NOMO-1 treated with dmso at 0.1 percent for 144 hours (cell line): ENCODE data around the gene RGL4.
"Not testable (repeated sequence)": the region's sequence is repeated elsewhere in the genome, so short reads cannot be mapped to it uniquely, and the experiment has no call there.

Experiments
- DNase-seq: peaks from one replicate; lab custom pipeline; 2025; ENCODE audit not compliant: unreplicated experiment; lab: John Stamatoyannopoulos, UW

Gene RGL4

GRCh38 chr22:23690713-23691112 lies at the start of gene RGL4:
Gene RGL4, plus strand, starts transcription at chr22:23691013. Its CDS starts 1,018 bp downstream, at chr22:23692031.
- no peak for DNase-seq

- DNase-seq: not testable (repeated sequence)
These were observed 44.3 kb upstream of the RGL4 start for GRCh38 chr22:23646526-23646925.

- DNase-seq: no peak
These were observed 41.7 kb upstream of the RGL4 start for GRCh38 chr22:23649071-23649501.

GRCh38 chr22:23651676-23652075 lies 39.1 kb upstream of the RGL4 start:
- DNase-seq: no peak

GRCh38 chr22:23652286-23652685 lies 38.5 kb upstream of the RGL4 start:
- no peak for DNase-seq

DNA sequence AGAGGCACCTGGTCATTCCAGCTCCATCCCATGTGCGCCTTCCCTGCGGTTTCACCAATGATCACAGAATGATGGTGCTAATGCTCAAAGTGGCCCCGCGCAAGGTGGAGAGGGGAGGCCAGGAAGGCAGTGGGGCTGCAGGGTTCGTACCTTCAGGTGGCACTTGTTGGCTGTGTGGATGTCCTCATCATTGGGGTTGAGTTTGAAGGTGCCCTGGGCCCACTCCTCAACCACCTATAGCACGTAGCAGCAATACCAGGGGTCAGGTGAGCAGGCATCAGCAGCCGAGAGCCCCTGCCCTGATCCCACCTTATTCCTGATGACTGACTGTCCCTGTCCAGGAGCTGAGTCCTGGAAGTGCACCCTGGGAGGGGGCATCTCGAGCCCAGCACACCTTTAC lies 38.1 kb upstream of the RGL4 start:
- DNase-seq: no peak

- no peak for DNase-seq
These were observed 34.8 kb upstream of the RGL4 start for GRCh38 chr22:23655891-23656475.

DNA sequence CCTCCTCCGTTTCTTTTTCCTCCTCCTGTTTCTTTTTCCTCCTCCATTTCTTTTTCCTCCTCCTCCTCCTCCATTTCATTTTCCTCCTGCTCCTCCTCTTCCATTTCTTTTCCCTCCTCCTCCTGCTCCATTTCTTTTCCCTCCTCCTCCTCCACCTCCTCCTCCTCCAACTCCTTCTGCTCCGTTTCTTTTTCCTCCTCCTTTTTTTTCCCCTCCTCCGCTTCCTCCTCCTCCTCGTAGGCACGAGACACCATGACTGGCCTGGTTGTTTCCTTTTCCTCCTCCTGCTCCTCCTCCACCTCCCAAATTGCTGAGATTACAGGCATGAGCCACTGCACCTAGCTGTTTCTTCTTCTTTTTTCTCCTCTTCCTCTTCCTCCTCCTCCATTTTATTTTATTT lies 33.1 kb upstream of the RGL4 start:
- DNase-seq: no peak

GRCh38 chr22:23660381-23660780 lies 30.4 kb upstream of the RGL4 start:
- DNase-seq: not testable (repeated sequence)

GRCh38 chr22:23670378-23671295 lies 20.2 kb upstream of the RGL4 start:
- no peak for DNase-seq

- DNase-seq: not testable (repeated sequence)
These were observed 19.4 kb upstream of the RGL4 start for GRCh38 chr22:23671387-23671786.

GRCh38 chr22:23672307-23673049 lies 18.3 kb upstream of the RGL4 start:
- DNase-seq: not testable (repeated sequence)

DNA sequence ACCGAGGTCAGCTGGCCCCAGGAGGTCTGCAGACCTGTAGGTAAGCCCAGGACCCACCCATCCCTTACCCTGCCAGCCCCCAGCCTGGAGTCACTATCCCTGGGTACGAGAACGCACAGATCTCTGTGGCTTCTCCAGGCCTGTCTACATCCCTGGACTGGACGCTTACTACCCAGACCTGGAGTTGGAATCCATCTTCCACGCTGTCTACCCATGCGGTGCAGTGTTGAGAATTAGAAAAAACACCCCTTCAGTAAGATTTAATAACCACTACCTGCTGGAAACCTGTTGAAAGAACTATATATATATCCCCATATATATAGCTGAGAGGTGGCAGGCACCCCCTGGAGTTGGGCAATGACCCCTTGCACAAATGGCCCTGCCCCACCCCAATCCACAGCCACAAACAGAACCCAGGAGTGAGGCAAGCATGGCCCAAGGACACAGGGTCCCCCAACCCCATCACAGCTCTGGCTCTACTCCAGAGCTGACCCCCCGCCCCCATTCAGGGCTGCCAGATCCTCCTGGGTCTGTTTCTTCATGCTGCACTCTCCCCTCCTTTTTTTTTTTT lies 17.7 kb upstream of the RGL4 start:
- no peak for DNase-seq

DNA sequence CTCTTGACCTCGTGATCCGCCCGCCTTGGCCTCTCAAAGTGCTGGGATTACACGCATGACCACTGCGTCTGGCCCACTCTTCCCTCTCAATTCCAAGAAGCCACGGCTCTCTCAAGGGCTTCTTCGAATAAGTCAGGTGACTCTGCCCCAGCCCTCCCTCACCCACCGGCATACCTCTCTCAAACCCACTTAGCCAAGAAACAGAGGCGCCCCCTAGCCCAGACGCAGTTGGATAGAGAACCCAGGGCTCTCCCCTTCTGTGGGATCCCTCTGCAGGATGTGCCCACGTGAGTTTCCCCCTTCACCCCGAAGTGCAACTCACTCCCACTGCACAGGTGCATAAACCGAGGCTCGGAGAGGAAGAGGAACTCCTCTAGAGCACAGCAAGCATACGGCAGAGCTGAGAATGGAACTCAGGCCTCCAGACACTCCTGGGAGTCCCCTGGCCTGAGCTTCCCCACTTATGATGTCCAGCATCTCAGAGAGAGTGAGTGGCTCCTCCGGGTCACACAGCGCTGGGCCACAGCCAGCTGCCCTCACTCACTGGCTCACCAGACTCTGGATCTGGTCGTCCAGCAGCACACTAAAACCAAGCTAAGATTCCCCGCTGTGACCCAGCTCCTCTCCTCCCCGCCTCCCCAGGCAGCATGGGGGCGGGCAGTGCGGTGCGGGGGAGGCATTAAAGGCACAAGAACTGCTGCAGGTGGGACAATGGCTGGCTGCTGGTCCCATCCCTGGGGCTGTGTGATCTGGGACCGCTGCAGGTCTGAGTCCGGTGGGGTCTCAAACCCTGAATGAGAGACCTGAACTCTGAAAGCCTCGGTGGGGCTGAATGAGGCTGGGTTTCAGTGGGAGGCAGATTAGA lies 16.8 kb upstream of the RGL4 start:
- DNase-seq: no peak

DNA sequence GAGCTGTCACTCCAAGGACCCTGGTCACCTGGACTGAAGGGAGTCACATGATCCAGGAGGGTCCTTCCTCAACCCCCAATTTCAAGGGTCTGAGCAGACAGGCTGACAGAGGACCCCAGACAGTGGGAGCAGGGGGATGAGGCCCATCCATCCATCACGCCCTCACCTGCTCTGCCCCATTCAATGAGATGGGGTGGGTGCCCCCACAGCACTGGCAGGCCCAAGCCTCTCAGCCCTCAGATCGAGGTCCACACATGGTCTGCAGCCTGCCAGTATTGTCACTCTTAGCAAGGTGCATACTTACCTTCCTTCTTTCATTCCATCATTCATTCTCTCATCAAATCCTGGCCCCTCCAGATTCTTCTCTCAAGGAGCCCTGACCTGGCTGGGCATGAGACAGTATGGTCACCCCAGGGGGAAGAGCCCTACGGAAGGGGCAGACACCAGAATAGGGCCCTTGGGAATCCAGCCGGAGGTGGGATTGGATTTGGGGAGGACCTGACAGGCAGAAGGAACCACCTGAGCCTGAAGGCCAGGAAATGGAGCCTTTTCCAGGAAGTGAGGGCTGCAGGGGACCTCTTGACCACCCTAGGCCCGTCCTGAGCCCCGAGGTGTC lies 15.8 kb upstream of the RGL4 start:
- not testable (repeated sequence) for DNase-seq

DNA sequence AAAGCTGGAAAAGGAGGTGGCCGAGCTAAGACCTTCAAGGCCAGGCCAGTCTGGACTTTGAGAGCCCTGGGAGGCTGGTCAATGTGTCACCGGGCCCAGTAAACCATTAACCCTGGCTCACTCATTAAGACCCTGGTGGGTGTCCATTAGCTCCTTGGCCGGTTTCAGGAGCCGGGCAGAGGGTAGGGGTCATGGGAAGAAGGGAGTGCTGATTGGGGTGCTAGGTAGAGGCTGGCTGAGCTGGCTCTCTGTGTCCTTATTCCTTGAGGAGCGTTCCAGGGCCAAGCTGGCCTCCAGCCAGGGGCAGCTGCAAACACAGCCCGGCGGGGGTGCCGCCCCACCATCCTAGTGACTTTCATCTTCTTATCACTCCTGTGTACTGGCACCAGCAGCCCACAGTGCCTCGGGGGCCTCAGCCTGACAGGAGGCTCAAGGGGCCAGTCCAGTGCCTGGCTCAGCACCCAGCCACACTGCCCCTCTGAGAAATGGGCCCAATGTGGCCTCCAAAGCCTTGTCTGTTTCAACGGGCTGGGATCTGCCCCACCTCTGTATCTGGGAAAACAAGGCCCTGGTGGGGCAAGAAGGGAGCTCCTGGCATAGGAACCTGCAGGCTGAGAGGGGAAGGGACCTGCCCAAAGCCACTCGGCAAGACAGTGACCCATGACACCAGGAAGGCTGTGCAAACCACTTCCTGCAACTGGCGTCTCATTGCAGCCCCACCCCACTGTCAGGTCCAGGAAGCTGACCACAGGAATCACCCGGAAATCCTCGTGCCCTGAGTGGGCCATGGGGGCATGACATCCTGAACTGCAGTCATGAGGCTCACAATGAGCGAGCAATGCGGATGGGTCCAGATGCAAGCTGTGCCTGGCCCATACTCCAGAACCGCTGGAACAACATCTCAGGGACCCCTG lies 15.1 kb upstream of the RGL4 start:
- no peak for DNase-seq

- not testable (repeated sequence) for DNase-seq
These were observed 13.7 kb upstream of the RGL4 start for GRCh38 chr22:23676841-23677700.

DNA sequence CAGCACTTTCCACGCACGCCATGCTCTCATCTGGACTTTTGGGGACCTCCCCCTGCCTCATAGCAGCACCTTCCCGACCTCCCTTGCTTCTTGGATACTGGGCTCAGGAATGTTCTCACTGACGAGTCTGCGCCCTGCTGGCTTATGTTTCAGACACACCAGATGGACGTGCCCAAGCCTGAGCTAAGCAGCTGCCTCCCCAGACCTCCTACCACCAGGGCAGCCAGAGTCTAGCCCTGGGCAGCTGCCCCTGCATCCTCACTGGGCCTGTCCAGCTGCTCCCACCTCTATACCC lies 13.2 kb upstream of the RGL4 start:
- no peak for DNase-seq
